Activated CD4-positive, alpha-beta T cell treated with anti-CD3 and anti-CD28 coated beads, Interleukin-2, amount 50 U/mL, for 4 hours (primary cell): Measurements from ENCODE around the gene CLINT1.

Experiments
- DNase-seq, 2 experiments: peaks; one replicate each; pipeline ENCODE4 v3.0.0-alpha.2; 2020

The CLINT1 gene

DNA sequence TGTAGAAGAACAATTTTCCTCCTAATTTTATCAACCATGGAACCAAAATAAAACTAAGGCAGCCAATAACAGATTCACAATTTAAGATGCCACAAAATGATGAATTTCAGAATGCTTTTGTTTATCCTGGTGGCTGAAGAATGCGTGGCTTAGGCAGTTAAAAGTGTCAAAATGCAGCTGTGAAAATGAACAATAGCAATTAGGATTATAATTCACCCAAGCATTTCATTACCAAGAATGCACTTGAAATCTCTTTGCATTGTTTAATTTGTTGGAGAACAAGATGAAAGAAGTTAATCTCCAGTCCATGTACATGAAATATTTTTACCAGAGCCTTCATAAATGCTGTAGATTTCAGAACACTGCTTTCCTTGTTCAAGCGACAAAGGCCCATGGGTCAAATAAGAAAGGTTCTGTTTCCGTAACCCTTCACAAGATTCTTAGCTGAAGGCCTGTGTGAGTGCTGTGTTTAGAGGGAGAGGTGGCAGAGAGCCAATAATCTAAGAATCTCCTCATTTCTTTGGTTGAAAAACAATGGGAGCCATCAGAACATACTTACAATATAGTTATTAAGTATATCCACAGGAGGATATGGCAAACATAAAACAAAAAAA lies 39.3 kb downstream of the CLINT1 start:
- DNase-seq = no peak

DNA sequence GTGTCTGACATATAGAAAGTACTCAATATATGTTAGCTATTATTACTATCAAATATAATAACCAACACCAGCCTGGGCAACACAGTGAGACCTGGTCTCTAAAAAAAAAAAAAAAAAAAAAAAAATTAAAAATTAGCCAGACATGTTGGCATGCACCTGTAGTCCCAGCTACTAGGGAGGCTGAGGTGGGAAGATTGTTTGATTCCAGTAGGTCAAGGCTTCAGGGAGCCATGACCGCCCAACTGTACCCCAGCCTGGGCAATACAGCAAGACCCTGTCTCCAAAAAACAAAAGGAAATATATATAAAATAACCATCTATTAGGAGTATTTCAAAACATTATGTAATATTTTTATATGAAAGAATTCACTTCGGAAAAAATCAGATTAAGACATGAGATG lies 40.6 kb downstream of the CLINT1 start:
- DNase-seq = no peak

DNA sequence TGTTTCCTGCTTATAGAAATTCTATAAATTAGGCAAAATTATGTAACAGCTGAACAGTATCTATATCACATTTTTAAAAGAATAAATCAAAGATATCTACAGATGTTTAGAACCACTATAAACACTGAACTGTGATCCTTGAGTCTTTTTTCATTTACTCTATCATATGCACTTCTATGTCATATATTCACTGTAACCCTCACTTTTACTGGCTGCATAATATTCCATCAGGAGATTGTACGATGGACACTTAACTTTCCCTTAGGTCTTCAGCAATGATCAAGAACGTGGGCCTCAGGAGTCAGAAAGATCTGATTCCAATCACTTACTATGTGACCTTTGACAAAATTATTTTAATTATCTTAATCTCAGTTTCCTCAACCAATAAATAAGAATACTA lies 41.0 kb downstream of the CLINT1 start:
- DNase-seq = no peak

DNA sequence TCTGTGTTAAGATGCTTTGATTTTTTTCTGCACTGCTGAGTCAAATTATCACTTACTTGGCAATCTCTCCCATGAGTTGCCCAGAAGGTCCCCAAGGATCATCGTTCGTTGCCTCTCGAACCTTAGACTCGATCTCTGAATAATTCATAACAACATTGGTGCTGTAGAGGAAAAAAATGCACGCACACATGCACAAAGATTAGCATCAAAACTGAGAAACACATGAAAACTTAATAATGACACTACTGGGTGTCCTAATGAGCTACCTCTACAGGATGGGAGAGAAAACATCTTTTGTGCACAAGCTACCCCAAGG lies 41.6 kb downstream of the CLINT1 start:
- no peak for DNase-seq

DNA sequence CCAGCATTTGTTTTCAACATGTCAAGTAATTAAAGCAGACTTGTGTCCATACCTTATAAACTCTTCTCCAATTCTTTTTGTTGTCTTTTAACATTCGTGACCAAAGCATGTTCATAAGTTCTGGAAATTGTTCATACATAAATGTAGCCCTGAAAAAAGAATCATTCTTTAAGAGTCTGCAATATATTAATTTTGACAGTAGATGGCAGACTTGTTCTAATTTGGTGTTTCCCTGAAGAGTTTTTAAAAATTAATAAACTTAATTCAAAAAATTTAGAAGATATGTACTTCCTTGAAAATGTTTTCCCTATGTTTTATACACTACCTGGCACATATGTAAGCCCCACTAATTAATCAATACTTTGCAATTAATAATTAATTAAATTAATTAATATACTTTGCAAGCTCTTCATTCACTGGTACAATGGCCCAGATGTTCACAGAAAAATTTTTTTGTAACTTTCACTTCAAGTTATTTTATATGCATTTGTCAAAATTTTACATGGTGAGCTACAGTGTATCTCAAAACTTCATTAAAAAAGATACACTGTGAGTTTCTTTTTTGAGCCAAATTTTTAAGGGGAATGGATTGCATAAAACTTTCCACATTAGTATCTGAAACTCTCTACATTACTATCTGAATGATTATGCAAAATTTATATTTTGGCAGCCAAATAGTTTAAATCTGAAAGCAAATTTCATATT lies 42.1 kb downstream of the CLINT1 start:
- no peak for DNase-seq

DNA sequence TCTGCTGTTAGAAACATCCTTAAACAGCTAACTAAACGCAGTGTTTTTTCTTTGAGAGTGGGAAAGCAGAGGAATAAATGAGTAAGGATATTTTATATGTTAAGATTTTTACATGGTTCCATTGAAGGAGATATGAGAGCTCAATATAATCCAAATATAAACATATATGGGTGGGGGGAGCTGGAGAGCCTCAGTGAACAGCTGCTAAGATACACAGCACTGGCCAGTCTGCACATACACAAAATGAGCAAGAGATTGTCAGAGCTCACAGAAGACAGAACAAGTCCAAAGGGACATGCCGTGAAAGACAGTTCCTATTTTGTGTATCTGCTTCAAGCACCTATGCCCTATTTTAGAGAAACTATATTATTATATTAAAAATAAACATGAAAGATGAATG lies 46.9 kb downstream of the CLINT1 start:
- no peak for DNase-seq

DNA sequence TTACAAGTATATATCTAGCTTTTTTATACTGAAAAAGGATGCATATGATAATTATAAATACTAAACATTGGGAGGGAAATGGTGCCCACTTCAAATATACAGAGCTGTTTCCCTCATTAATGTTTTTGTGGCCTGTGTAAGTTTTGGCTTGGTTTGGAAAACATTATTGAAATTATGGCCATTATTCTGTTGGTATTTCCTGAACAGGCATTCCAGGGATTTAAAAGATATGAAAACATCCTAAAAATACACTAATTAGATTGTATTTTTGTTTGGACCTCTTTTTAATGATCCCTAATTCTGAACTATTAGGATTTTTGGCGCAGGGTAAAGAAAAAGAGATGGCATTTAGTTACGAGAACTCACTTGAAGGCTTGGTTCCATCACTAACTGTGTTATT lies 50.9 kb downstream of the CLINT1 start:
- DNase-seq = no peak

DNA sequence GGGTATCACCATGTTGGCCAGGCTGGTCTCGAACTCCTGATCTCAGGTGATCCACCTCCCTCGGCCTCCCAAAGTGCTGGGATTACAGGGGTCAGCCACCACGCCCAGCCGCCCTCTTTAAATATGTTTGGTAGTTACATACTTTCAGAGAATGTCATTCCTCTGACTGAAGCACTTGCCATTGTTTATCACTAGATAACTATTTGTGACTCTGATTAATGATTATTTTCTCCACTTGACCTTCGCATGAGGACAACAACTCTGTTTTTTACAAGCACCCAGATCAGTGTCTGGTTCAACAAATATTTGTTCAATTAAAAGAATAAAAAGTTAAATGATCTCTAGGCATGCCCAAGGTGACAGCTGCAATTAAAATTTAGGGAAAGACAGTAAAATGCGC lies 56.2 kb downstream of the CLINT1 start:
- DNase-seq = no peak

DNA sequence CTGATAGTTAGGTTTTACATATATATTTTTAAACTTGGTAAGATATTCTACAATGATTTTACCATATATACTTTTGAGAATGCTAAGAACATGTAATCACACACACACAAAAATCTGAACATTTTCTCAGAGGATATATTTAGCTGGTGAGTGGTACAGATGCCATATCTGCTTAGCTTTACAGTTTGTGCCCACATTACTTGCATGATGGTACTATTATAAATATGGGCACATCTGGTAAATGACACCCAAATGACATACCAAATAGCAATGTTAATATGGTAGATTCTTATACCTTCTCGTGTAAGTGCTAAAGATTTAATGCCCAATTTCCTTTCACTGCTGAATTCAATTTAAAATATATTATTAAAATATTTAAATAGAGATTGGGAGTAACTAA lies 58.8 kb downstream of the CLINT1 start:
- DNase-seq = no peak

DNA sequence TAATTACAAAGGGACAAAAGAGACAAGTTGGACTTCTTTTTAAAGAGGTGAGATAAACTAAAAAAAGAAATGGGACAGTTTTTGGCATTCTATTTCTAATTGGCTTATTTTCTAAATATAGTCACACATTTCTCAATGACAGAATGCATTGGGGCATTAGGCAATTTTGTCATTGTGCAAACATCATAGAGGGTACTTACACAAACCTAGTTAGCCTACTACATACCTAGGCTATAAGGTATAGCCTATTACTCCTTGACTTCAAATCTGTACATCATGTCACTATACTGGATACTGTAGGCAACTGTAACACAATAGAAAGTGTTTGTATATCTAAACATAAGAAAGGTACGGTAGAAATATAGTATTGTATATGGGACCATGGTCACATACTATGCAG lies 59.4 kb downstream of the CLINT1 start:
- DNase-seq = no peak

DNA sequence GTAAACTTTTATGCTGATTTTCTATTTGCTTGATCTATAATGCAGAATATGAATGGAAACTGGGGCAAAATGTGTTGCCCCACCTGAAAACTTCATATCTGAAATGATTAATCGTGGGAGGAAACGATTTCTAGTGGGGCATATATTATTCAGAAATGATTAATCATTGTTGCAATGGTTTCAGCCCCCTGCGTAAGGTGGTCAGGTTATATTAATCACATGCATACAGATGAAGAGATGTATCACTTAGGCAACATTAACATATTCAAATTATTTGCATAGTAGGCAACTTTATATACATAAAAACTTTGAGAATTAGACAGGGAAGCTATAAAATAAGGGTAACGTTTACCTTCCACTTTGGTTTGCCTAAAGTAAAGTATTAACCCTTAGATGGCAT lies 65.6 kb downstream of the CLINT1 start:
- no peak for DNase-seq

DNA sequence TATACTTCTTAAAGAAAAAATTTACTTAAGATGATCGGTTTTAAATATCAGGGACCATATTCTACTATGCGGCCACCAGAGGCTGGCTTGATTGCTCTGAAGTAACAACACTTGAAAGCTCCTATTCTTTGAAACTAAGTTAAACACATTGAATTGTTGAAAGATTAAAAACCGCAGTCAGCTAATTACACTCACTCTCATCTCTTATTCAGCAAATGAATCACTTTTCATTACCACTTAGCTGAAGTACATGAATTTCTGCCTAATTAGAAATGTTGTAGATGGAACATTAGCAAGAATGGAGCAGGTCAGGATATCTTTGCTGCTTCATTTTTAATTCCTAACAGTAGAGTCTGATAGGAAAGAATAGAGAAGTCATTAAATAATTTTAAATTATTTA lies 73.1 kb downstream of the CLINT1 start:
- DNase-seq = no peak

DNA sequence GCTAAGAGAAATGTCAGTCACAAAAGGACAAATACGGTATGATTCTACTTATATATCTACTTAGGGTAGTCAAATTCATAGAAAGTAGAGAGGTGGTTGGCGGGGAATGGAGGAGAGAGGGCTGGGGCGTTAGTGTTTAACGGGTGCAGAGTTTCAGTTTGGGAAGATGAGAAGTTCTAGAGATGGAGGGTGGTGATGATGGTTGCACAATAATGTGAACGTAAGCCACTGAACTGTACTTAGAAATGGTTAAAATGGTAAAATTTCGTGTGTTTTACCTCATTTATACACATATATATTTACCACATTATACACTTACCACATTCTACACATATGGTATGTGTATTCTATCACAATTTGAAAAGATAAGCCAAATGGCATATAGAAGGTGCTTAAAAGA lies 79.7 kb downstream of the CLINT1 start:
- no peak for DNase-seq

DNA sequence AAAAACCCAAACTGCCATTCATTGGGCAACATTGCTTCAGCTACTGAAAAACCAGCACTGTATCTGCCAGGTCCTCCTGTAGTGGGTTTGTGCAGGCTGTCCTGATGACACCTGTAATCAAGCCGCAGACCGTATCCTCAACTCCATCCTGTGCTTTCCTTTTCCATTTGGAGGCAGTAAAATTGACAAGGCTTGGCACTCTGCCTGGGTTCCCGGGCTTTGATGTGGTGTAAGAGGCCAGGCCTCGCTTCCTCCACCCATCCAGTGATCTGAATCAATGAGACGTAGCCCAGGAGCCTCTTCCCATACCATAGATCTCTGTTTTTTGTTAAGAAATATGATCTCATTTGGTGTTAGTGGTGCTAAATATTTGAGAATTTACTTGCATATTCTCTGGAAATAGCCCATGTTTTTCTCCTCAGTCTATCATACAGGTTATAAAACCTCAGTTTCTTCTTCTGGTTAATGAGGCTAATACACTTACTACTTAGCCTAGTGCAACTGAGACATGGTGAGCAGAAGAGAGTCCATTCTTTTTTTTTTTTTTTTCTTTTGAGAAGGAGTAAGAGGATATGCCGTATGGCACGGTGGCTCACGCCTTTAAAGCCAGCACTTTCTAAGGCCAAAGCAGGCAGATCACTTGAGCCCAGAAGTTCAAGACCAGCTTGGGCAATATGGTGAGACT lies 80.7 kb downstream of the CLINT1 start:
- no peak for DNase-seq

DNA sequence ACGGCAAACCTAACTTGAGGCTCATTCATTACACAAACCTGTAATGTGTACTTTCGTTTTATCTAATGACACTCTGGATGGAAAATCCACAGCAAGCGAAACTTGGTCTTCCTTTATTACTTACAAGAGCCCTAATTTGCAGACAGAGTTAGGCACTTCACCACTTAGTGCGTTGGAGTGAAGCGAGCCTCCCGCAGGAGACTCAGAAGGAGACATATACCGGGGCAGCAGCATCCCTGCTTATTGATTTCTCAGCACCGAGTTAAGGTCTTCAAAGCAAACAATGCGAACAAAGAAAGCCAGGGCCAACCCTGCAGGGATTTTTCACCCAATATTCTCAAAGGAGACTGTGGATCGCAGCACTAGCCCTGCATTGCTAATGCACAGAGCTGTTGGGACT lies 86.8 kb downstream of the CLINT1 start:
- DNase-seq = no peak

DNA sequence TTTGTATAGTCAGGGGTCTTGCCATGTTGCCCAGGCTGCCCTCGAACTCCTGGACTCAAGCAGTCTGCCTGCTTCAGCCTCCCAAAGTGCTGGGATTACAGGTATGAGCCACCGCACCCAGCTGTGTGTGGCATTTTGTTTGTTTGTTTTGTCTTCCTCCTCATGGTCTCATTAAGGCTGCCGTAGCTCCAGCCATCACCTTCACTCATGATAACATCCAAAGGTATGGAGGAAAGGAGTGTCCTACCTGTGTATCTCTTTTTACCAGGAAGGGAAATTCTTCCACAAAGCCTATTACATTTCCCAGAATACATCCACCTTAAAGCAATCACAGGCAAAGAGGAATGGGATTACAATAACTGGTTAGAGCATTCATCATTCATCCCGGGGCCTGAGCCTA lies 88.3 kb downstream of the CLINT1 start:
- DNase-seq = no peak

DNA sequence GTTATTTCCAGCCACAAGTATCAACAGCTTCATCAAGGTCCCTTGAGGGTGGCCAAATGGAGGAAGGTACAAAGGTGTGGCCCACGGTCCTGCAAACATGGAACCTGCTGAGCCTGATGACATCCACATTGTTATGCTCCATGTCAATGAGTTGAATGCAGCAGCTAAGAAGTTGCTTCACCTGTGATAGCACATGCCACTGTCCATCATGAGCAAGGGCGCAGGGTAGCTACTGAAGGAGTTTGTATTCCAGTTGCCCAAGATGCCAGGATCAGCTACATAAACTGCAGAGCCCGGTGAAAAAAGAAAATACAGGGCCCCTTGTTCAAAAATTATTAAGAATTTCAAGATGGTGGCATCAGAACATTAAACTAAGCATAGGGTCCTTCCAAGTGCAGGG lies 91.3 kb downstream of the CLINT1 start:
- DNase-seq = no peak

DNA sequence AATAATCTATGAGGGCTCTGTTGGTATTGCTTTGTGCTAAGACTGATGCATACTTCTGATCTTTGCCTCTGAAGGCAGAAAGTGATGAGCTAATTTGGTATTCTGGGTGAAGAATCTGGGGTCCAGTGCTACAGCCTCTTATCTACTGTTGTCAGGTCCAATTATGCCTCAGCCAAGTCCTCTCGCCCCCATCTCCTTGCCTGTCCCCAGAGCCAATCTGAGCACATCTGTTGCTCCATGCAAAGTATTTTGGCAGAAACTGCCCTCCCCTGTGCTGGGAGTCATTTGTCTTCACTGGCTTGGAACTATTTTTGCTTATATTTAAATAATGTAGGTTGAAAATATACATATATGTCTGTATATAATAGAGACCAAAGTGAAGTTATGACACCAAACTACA lies 92.0 kb downstream of the CLINT1 start:
- DNase-seq = no peak

DNA sequence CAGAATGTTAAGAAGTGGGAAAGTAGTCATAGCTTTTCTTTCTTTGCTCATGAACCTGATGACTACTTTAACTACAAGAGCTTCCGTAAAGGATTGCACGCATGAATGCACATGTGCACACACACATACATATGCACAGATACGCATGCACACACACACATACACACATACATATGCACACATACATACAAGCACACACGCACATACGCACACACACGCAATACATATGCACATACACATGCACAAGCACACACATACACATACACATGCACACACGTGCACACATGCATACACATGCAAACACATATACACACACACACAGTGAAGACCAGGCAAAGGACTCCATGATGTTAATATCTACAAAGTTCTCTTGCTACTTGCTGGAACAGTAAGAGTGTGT lies 92.5 kb downstream of the CLINT1 start:
- DNase-seq = no peak

DNA sequence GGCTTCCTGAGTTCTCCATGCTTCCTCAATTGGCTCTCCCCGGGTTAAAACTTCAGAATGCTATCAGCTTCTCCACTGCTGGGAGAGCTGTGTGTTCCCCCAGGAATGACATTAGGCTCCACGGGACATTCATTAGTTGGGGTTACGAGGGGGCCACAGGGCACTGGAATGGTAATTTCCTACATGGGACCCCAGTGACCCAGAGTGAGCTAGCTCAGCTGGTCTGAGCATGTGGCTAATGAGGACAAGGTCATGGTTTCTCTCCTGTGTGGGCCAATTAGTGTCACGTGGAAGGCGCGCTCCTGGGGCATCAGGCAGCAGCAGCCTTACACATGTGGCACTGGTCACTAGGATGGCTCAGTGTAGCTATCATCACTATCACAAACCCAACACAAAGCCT lies 94.4 kb downstream of the CLINT1 start:
- DNase-seq = no peak

DNA sequence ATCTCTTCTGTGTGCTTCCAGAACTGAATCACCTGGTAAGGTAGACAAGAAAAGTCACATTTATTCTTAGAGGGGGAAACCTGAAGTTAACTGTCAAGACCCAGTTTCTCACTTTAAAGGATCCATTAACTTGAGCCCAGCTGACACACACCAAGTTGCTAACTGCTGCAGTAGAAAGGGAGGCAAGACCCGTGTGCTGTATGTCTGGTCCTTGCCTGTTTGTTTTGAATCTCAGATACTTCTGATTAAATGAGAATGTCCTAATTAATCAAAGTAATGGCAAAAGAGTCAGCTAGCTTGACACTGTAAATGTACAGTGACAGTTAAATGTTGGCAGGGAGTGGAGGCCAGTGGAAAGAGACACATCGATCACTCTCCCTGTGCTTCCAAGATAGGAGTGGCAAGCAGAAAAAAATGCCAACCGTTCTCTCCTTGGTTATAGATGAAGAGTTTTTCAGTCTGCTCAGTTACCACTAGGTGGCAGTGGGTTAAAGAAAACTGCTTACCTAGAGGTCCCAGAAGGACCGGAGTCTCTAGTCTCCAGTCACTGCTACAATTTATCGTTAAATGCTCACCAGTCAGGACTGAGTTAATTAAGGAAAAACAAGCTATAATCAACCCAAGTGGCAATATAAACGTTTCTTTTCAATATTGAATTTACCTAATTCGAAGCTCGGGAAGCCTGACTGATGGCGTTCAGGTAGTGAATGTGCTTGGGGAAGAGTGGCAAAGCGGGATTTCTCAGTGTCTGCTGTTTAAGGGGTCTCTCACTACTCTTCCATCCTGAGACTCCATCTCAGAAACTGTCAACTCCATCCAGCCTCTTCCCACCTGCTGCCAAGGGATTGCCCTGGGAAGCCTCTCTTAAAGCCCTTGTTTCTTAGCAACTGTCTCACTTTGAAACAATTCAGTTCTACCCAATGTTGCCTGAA lies 97.0 kb downstream of the CLINT1 start:
- DNase-seq = no peak

DNA sequence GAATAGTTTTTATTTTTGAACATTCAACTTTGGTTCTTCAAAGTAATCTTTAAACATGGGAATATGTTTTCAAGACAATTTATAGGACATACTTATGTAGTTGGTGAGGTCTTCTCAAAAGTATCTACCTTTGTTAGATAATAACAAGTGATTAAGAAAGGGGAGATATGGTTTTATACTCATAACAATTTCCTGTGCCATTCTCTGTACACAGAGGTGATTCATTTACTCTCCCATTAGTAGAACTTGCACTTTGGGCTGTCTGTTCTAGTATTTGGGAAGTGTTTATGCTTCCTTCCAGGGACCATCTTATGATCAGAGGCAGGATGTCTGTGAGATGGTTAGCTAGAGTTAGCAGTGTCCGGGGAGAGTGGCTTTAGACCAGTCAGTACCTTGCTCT lies 100.2 kb downstream of the CLINT1 start:
- DNase-seq = no peak

DNA sequence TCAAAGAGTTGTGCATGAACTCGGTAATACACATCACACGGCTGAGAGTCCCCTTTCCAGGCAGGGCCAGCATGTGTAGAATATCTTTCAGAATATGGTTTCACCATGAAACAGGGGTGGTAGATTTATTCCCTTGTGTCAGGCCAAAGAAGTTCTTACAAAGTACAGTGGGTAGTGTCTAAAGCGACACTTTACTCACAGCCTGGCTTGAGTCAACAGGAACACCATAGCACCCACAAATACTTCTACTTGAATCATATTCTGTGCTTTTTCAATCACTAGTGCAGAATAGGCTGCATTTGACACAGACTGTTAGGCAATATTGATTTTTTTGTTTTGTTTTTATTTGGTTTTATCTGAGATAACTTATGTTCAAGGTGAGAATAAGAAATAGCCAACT lies 102.8 kb downstream of the CLINT1 start:
- no peak for DNase-seq

DNA sequence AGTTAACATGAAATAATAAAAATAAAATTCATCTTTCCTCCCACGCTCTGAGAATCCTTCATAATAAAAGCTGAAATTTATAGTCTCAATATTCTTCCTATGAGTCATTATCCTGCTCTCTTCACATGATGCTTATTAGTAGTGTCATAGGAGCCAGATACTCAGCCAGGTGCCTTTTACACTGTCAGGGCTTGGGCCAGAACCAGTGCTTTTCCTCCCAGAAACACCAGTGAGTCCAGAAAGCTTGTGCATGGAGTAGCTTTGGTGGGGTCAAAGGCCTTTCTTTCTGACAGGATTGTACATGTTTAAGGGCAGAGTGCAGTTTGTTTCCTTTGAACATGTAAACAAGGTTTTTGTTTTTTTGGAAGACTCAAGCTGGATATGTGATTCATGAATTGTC lies 108.6 kb downstream of the CLINT1 start:
- DNase-seq = no peak
